Left kidney (tissue), 2 donors: ENCODE results near the gene SNTG2. TPM values are rescaled to one million over a fixed set of nuclear protein-coding genes. Genes with fewer than 3 reads are reported as not detected.

Experiments used
- DNase-seq: peaks from one replicate; pipeline ENCODE4 v3.0.0-alpha.2; 2013
- polyA plus RNA-seq: library from polyadenylated mRNA; unstranded; fragments of 120-200 nt; gene quantifications from one replicate; pipeline ENCODE4 v1.2.1, GENCODE V29; 2013; ENCODE audit not compliant: insufficient read length

The SNTG2 gene
- polyA plus RNA-seq, 1 donor, result 3.2 TPM

DNA sequence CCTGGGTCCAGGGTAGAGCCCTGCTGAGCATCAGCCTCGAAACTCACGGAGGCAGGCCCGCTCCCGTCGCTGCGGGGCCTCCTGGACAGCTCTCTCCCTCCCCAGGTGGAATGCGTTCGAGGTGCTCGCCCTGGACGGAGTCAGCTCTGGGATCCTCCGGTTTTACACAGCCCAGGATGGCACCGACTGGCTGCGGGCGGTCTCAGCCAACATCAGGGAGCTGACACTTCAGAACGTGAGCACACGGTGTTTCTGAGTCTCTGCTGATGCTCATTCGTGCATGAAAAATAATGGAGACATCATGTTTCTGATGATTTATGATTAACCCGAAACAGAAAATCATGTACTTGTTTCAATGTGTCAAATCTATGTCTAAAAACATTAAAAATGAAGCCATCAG lies 287.1 kb downstream of the SNTG2 start:
- no peak for DNase-seq

DNA sequence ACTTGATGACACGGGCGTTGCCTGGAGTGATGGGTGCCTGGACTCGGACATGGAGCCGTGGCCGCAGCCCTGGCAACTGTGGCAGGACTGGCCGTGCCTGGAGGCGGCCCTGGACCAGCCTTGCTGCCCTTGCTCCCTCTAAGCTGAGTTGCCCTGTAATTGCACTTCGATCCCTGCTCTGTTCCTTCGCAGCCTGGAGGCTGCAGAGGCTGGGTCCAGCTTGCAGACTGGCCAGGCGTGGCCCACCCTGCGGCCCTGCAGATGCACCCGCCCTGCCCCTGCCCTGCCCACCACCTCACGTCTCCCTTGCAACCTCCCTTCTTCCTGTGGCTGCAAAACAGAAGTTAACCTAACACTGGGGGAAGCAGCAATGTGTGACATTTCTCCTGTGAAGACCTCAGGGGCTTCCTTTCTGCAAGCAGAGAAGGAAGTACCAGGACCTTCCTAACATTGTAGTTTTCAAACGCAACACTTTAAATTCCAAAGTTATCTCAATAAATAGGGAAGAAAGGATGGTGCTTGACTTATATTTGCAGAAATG lies 288.0 kb downstream of the SNTG2 start:
- DNase-seq, result no peak

DNA sequence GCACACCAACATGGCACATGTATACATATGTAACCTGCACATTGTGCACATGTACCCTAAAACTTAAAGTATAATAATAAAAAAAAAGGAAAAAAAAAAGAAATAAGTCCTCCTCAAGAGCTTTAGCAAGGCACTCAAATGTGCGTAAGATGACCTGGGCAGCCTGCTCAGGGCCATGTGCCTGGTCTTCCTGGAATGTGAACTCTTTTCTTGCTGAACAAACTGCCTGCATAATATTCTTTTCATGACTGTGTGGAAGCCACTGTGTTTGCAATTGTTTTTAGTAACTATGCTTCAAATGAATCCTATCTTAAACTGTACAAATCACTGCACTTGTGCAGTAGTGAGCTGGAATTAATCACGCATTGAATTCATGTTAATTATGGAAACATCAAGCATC lies 294.5 kb downstream of the SNTG2 start:
- DNase-seq, result no peak

DNA sequence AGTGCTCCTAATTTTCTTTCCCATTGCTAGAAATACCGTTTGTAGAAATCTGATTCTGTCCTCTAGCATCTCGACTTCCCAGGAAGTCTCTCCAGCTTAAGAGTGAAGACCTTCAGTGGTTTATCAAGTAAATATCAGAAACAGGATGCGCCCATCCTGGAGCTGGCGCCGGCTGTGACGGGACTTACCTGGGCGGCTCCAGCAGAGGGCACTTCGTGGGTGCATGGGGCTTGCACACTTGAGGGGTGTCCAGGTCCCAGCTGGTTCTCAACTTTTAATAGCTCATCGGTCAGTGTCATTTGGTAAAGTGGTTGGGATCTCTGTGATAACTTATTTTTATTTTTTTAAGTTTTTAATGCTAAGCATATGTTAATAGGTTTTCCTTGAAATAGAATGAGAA lies 295.6 kb downstream of the SNTG2 start:
- DNase-seq, result no peak

DNA sequence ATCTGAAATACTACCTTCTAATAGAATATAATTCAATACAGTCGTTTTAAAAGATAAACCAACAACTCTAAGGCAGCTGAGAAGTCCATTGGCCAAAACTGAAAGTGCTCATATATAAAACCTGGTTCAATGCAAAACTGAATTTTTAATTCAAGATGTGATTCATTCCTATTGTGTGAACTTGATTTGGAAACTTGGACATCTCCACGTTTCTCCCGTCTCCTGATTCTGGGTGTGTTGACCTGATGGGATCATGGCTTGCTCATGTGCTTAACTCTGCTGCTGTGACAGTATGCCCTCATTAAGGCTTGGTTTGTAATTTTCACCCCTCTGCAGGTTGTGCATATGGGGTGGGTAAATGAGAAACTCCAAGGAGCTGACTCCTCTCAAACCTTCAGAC lies 296.3 kb downstream of the SNTG2 start:
- no peak for DNase-seq

DNA sequence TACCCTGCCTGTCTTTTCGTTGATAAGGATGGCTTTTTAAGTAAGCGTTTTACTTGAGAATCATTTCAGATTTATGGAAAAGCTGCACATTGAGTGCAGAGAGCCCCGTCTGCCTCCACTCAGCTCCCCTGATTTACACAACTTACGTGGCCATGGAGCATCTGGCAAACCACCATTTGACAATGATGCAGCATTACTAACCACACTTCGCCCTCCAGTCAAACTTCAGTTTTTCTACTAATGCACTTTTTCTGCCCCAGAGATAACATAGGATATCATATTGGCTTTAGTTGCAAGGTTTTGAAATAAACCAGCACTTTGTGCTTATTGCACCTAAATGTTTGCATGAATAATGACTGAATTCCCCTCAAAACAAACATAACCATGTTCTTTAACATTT lies 297.5 kb downstream of the SNTG2 start:
- DNase-seq, result no peak

DNA sequence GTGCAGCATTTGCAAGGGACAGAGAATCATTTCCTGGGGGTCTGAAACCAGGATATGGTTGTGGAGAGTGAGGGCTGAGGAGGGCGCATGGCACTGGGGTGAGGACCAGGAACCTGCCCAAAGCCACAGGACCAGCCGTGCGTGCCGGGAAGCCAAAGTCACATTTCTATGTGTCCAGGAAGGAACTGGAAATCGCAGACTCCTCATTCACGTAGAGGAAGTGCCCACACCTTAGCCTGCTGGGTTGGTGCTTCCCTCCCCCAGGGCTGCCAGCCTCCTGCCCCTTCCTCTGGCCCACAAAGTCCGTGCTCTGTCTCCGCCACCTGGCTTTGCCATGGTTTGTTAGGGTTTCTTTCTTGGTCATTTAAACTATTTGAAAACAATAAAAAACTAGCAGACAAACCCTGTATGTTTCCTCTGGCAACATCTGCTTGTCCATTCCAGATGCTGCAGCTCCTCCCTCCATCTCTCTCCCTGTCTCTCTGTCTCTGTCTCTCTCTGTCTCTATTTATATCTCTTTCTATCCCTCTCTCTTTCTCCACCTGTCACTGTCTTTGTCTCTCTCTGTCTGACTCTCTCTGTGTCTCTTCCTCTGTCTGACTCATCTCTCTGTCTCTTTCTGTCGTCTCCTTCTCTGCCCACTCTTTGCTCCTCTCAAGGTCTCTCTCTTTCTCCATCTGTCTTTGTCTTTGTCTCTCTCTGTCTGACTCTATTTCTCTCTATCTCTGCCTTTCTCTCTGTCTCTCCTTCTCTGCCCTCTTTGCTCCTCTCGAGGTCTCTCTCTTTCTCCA lies 299.4 kb downstream of the SNTG2 start:
- no peak for DNase-seq

DNA sequence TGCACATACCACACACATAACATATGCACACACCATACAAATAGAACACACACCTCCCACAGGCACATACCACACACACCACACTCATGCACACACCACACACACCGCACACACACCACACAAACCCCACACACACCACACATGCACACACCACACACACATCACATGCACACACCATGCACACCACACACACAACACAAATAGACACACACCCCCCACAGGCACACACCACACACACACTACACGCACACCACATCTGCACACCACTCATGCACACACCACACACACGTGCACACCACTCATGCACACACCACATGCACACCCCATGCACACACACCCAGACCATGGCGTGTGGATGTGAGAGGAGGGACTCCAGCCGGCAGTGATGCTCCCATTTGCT lies 300.9 kb downstream of the SNTG2 start:
- no peak for DNase-seq

DNA sequence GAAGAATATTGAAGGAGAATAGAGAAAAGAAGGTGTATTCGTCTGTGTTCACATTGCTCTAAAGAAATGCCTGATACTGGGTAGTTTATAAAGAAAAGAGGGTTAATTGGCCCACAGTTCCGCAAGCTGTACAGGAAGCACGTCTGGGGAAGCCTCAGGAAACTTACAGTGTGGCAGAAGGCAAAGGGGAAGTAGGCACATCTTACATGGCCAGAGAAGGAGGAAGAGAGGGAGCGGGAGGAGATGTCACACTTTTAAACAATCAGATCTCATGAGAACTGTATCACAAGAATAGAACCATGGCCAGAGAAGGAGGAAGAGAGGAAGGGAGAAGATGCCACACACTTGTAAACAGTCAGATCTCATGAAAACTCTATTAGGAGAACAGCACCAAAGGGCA lies 303.0 kb downstream of the SNTG2 start:
- DNase-seq, result no peak

DNA sequence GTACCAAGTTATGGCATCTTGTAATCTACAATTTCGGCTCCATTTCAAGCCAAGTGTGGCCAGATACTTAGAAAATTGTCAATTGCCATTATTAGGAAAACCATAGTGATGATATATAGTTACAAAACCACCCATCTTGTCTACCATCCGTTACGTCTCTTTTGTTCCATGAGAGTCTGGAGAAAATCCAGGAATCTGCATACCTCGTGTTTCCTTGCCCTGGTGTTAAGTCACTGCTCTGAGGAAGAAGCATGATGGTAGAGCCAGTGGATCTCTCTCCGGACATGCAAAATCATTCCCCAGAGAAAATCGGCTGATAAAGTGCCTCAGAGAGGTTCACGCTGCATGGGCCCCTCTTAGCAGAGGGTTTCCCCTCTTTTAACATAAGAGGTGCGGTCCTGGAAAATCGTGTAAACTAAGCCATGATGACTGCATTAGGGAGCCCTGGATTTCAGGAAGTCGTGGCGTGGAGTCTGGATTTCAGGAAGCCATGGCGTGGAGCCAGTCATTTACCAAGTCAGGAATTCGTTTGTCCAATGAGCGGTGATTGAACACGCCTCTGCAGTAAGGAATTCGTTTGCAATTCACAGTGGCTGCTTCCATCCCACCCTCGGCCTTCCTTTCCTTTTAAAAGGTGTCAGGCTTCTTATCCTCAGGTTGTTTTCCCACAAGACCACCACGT lies 304.2 kb downstream of the SNTG2 start:
- no peak for DNase-seq

DNA sequence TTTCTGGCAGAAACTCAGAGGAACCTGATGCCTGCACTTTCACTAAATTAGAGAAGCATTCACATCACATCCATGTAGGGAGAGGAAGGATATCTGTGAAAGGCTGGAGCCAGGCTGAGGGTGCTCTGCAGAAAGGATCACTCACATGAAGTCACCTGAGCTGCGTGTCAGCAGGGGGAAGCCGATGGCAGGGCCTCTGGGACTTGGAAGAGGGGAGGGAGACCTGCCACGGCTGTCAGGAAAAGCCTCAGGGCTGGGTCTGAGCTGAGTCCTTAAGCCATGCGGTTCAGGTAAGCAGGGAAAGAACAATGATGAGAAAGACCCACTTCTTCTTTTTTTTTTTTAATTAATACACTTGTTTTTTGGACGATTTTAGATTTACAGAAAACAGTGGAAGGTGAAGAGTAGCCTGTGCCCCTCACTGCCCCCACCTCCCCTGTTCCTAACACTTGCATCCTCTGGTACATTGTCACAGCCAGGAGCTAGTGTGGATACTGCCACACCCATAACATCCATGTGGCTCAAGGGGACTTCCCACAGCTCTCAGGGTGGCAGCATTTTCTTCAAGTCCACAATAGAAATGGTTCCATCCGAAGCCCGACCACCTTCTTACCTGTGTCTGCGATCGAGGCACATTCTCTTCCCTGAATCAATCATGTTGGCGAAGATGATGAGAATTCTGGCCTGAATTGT lies 306.1 kb downstream of the SNTG2 start:
- no peak for DNase-seq

DNA sequence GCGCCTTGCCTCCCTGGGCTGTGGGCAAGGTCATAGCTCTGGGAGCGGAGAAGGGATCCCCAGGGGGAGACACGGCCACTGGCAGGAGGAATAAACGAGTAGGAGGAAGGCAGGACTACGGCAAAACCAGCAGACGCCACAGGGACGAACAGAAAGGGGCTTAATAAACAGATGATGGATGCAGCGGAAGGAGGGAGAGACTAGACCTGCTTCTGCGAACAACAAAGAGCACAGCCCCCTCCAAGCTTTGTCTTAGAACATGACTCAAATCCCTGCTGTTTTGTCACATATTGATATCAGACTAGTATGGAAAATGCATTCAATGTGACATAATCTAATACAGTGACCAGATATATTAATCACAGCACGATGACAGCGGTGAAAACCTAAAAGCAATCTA lies 306.7 kb downstream of the SNTG2 start:
- no peak for DNase-seq

DNA sequence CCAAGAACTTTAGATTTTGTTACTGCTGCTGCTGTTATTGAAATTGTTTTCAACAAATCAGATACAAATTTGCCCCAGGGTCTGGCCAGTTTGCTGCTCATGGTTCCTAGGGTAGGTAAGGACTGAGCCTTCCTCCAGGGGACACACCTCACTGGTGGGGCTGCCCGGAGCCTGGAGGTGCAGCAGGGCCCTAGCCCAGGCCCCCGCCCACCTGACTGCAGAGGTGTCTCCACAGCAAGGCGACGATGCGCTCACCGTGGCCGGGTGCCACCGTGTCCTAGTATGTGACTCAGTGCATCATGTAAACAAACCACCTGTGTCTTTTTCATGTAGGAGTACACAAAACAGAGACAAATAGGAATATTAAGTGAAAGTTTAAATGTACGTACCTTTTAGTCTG lies 309.1 kb downstream of the SNTG2 start:
- no peak for DNase-seq

DNA sequence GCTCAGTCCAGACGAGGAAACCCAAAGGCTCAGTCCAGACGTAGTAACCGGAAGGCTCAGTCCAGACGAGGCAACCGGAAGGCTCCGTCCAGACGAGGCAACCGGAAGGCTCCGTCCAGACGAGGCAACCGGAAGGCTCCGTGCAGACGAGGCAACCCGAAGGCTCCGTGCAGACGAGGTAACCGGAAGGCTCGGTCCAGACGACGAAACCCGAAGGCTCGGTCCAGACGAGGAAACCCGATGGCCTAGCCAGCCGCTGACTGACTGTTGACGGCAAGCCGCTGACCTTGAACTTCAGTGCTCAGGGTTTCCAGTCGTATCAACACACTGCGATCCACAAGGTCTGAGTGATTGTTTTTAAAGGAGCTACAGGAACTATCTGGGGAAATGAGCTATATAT lies 312.0 kb downstream of the SNTG2 start:
- DNase-seq, result no peak

DNA sequence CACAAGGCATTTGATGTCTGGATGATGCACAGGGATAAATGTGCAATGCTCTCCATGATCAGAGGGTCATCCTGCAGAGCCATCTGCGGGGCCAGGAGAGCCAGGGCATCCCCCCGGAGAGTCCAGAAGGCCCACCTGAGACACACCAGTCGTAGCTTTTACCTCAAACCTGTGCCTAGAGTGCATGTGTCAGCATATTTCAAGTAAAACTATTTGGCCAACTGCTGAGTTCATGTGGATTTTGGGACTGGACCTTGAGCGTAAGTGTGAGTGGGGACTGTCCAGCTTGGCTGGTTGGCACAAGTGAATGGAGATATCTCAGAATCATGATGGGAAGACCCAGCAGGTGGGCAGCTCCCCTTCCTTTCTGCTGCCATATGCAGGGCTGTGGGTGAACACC lies 314.8 kb downstream of the SNTG2 start:
- DNase-seq, result no peak

DNA sequence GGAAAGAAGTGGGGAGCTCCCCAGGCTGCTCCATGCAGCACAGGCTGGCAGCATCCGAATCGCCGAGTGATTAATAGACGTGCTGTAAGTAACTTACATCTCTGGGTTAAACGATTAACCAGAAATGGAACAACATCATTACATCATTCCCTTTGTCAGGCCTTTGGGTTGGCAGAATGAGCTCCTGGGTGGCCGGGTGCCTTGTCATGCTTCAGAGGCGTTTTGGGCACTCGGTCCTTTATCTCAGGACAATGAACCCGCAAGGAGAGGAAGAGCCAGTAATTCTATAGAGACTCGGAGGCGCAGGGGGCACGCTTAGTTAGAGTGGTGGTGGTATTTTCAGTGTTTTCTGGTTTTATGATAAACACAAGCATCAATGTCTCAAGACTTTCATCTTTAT lies 315.7 kb downstream of the SNTG2 start:
- DNase-seq, result no peak

DNA sequence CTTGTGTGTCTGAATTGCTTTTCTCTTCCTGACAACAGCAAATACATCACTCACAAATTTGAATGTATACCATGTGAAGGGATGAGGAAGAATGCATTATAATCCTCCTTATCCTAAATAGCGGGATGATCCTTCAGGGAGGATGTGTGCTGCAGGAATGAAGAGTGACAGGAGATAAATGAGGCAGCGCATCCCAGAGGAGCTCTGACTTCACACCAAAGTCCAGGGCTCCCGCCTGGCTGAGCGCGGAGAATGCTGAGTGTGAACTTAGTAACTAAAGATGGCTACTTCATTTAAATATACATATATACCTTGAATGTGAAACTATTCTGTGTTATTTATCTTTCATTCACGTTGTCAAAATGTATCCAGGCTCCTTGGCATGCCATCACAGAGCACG lies 317.4 kb downstream of the SNTG2 start:
- peak; percentile 27 for DNase-seq

DNA sequence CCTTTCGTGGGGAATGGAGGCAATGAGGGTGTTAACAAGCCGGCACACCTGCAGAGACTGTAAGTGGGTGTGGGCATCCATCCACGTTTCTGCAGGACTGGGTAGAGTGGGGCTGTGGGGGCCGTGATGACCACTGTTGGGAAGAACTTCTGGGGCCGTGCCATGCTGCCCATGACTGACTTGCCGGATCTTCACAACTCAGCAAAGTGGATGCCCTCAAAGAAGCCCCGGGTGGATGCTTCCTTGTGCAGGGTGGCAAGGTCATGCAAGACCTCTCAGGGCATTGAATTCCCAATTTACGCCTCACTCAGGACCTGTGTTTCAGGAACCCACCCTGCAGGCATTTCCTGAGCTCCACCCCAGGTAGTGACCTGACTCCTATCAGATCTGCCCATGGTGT lies 319.2 kb downstream of the SNTG2 start:
- no peak for DNase-seq

DNA sequence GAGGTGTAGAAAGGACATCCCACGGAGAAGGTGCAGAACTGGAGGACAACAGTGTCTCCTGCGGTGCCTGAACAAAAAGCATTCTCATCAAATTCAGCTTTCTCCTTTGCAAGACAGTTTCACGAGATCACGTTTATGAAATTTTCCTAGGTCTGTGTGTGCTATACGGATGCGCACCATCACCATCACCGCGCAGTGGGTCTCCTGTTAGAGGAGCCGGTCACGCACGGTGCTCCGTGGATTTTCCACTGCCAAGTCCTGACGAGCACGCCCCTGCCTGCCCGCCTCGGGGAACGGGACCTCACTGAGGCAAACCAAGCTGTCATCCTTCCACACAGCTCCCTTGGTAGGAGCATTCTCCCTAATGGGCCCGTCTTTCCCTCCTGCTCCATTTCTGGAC lies 322.2 kb downstream of the SNTG2 start:
- DNase-seq, result no peak

DNA sequence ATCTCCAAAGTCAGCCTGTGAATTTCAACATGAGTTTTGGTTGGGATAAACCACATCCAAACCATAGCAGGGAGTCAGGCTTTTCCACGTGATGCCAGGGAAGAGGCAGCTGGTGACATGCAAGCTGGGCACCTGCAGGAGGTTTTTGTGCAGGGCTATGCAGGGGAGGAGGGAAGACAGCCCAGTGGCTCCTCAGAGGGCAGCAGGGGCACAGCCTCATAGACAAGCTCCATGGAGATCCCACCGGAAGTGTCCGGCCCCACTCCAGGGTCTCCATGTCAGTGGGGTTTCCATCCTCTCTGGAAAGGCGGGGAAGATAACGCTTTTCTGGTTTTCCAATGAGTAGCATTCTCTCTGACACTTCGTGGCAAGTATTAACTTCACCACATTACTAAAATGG lies 327.0 kb downstream of the SNTG2 start:
- no peak for DNase-seq

DNA sequence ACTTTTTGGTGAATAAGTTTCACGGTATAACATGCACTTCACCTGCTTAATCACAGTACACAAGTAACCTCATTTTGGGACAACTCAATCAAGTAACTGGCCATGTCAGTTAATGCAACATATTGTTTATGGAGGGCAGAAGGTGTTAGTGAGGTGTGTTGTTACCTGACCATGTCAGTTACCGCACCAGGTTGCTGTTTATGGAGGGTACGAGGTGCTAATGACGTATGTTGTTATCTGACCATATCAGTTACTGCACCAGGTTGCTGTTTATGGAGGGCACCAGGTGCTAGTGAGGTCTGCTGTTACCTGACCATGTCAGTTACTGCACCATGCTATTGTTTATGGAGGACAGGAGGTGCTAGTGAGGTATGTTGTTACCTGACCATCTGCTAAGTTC lies 327.5 kb downstream of the SNTG2 start:
- no peak for DNase-seq

DNA sequence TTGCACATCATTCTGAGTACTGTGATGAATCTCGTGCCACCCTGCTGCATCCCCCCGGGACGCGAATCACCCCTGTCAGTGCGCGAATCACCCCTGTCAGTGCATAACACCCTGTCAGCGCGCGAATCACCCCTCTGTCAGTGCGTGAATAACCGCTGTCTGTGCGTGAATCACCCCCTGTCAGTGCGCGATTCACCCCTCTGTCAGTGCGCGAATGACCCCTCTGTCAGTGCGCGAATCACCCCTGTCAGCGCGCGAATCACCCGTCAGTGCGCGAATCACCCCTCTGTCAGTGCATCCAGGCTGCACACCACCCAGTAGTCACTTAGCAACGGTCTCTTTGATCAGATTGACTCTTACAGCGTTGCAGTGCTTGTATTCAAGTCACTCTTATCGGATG lies 328.2 kb downstream of the SNTG2 start:
- no peak for DNase-seq

DNA sequence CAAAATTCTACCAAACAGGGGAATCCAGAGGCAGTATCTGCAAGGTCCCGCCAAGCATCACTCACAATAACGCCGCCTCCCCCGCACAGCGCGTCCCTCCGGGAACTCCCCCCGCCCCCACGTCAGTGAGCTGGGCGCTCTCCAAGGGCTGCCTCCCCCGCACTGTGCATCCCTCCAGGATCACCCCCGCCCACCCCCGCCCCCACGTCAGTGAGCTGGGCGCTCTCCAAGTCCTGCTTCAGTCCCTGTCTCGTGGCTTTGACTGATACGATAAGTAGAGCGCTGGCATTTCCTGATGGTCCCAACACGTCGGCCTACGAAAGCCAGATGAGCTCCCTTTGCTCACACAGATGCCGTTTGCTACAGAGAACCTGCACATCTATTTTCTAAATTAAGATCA lies 331.9 kb downstream of the SNTG2 start:
- DNase-seq, result peak; percentile 72
